H9 (cell line): Measurements from ENCODE around the gene SIAH2. TPM values are rescaled to one million over a fixed set of nuclear protein-coding genes. Genes with fewer than 3 reads are reported as not detected.

Source experiments
- DNase-seq: peaks from one replicate; pipeline ENCODE4 v3.0.0-alpha.2; 2017
- H2AFZ ChIP-seq: one replicate; pipeline ENCODE4 v1.6.1; 2013; ENCODE audit warnings: mild to moderate bottlenecking, low read length, control low read depth, moderate library complexity
- H2AK5ac ChIP-seq: 2 replicates; pipeline ENCODE4 v1.6.1; 2013; ENCODE audit warnings: low read length, control low read depth, mixed read lengths; ENCODE audit not compliant: insufficient read length
- H2BK120ac ChIP-seq: one replicate; pipeline ENCODE4 v1.6.1; 2013; ENCODE audit warnings: low read depth, mild to moderate bottlenecking, low read length, control low read depth, inconsistent platforms; ENCODE audit not compliant: poor library complexity, severe bottlenecking
- H2BK12ac ChIP-seq: 2 replicates; pipeline ENCODE4 v1.6.1; 2013; ENCODE audit warnings: low read length, control low read depth, mixed read lengths, low read depth; ENCODE audit not compliant: insufficient read length
- H2BK15ac ChIP-seq: 2 replicates; pipeline ENCODE4 v1.6.1; 2013; ENCODE audit warnings: low read depth, low read length, control low read depth
- H2BK20ac ChIP-seq: one replicate; pipeline ENCODE4 v1.6.1; 2013; ENCODE audit warnings: low read depth, mild to moderate bottlenecking, low read length, control low read depth, inconsistent platforms; ENCODE audit not compliant: poor library complexity, severe bottlenecking
- H2BK5ac ChIP-seq: 2 replicates; pipeline ENCODE4 v1.6.1; 2013; ENCODE audit warnings: low read length, control low read depth, mixed read lengths; ENCODE audit not compliant: insufficient read length
- H3K14ac ChIP-seq: 2 replicates; pipeline ENCODE4 v1.6.1; 2013; ENCODE audit warnings: low read length, control low read depth; ENCODE audit not compliant: insufficient read depth
- H3K18ac ChIP-seq: 2 replicates; pipeline ENCODE4 v1.6.1; 2013; ENCODE audit warnings: low read depth, mild to moderate bottlenecking, mixed read lengths, low read length, control low read depth; ENCODE audit not compliant: insufficient read length
- H3K23ac ChIP-seq: 2 replicates; pipeline ENCODE4 v1.6.1; 2013; ENCODE audit warnings: low read length, control low read depth, mixed read lengths, low read depth; ENCODE audit not compliant: insufficient read length
- H3K23me2 ChIP-seq: 2 replicates; pipeline ENCODE4 v1.6.1; 2013; ENCODE audit warnings: low read depth, mild to moderate bottlenecking, mixed read lengths, low read length, control low read depth; ENCODE audit not compliant: insufficient read length, poor library complexity, severe bottlenecking
- H3K27ac ChIP-seq: 2 replicates; pipeline ENCODE4 v1.5.1; 2013; ENCODE audit warnings: low read length, control low read depth, mixed read lengths, low read depth; ENCODE audit not compliant: insufficient read length
- H3K27me3 ChIP-seq: 2 replicates; pipeline ENCODE4 v1.6.1; 2013; ENCODE audit warnings: low read length, control low read depth, inconsistent platforms; ENCODE audit not compliant: insufficient read depth
- H3K4ac ChIP-seq: 2 replicates; pipeline ENCODE4 v1.6.1; 2013; ENCODE audit warnings: low read depth, mild to moderate bottlenecking, control low read depth, inconsistent platforms, low read length, moderate library complexity
- H3K4me1 ChIP-seq: 2 replicates; pipeline ENCODE4 v1.6.1; 2013; ENCODE audit warnings: low read length, control low read depth, inconsistent platforms; ENCODE audit not compliant: insufficient read depth
- H3K4me2 ChIP-seq: 2 replicates; pipeline ENCODE4 v1.6.1; 2013; ENCODE audit warnings: low read length, control low read depth, mixed read lengths; ENCODE audit not compliant: insufficient read length, insufficient read depth
- H3K56ac ChIP-seq: 2 replicates; pipeline ENCODE4 v1.6.1; 2013; ENCODE audit warnings: low read depth, mild to moderate bottlenecking, mixed read lengths, low read length, control low read depth; ENCODE audit not compliant: insufficient read length
- H3K79me1 ChIP-seq: 2 replicates; pipeline ENCODE4 v1.6.1; 2013; ENCODE audit warnings: low read depth, mild to moderate bottlenecking, moderate library complexity, low read length, control low read depth, inconsistent platforms; ENCODE audit not compliant: insufficient read depth, poor library complexity, severe bottlenecking
- H3K79me2 ChIP-seq: 2 replicates; pipeline ENCODE4 v1.6.1; 2013; ENCODE audit warnings: low read length, control low read depth, inconsistent platforms; ENCODE audit not compliant: insufficient read depth
- H3K9ac ChIP-seq: 2 replicates; pipeline ENCODE4 v1.6.1; 2013; ENCODE audit warnings: low read length, control low read depth, mixed read lengths; ENCODE audit not compliant: insufficient read length; ENCODE audit errors: extremely low read depth
- H3K9me3 ChIP-seq: one replicate; pipeline ENCODE4 v1.6.1; 2013; ENCODE audit warnings: low read depth, low read length, inconsistent platforms; ENCODE audit not compliant: control insufficient read depth
- H3T11ph ChIP-seq: one replicate; pipeline ENCODE4 v1.6.1; 2013; ENCODE audit warnings: mild to moderate bottlenecking, low read length, control low read depth, inconsistent platforms
- H4K20me1 ChIP-seq: one replicate; pipeline ENCODE4 v1.6.1; 2013; ENCODE audit not compliant: control insufficient read depth, insufficient read length, insufficient read depth
- H4K5ac ChIP-seq: 2 replicates; pipeline ENCODE4 v1.6.1; 2013; ENCODE audit warnings: low read depth, mild to moderate bottlenecking, mixed read lengths, low read length, control low read depth; ENCODE audit not compliant: insufficient read length
- H4K8ac ChIP-seq: replicated peaks from 2 replicates; pipeline ENCODE4 v1.6.1; 2013; ENCODE audit warnings: low read length, control low read depth, mixed read lengths, low read depth; ENCODE audit not compliant: insufficient read length
- H4K91ac ChIP-seq: 2 replicates; pipeline ENCODE4 v1.6.1; 2013; ENCODE audit warnings: low read depth, mild to moderate bottlenecking, moderate library complexity, mixed read lengths, low read length, control low read depth; ENCODE audit not compliant: insufficient read length
- H3K27ac Mint-ChIP-seq, 3 experiments: 2 replicates in 2 of 3; 3 replicates in 1 of 3; pipeline ENCODE4 v1.8.0; 2020 to 2021; ENCODE audit warnings: mixed read lengths in 3 of 3, mild to moderate bottlenecking in 1 of 3, moderate library complexity in 1 of 3
- H3K27me3 Mint-ChIP-seq: 2 replicates; pipeline ENCODE4 v1.8.0; 2021; ENCODE audit warnings: low read depth, mild to moderate bottlenecking, moderate library complexity, mixed read lengths
- H3K36me3 Mint-ChIP-seq, 3 experiments: 2 replicates in 2 of 3; 3 replicates in 1 of 3; pipeline ENCODE4 v1.8.0; 2020 to 2021; ENCODE audit warnings: low read depth in 3 of 3, mixed read lengths in 3 of 3; ENCODE audit not compliant: insufficient read depth in 1 of 3
- H3K4me1 Mint-ChIP-seq, 2 experiments: 2 replicates each; pipeline ENCODE4 v1.8.0; 2020; ENCODE audit warnings: mixed read lengths in 2 of 2
- H3K4me3 Mint-ChIP-seq, 2 experiments: 2 replicates in 1 of 2; 3 replicates in 1 of 2; pipeline ENCODE4 v1.8.0; 2020 to 2021; ENCODE audit warnings: mild to moderate bottlenecking in 2 of 2, mixed read lengths in 2 of 2, moderate library complexity in 1 of 2
- H3K9me3 Mint-ChIP-seq, 2 experiments: 2 replicates in 1 of 2; 3 replicates in 1 of 2; pipeline ENCODE4 v1.8.0; 2020; ENCODE audit warnings: mild to moderate bottlenecking in 2 of 2, mixed read lengths in 2 of 2, moderate library complexity in 1 of 2
- WGBS: extraction: QIAGEN DNeasy Blood & Tissue Kit; methylation state at CpG from one replicate; pipeline ENCODE4 v1.1.7; 2013; ENCODE audit warnings: missing lambda C conversion rate, low lambda C conversion rate, mixed read lengths; ENCODE audit not compliant: insufficient read length; ENCODE audit errors: extremely low coverage; 5-methylcytosine and 5-hydroxymethylcytosine counted together
- total RNA-seq: library from RNA; stranded (reverse); gene quantifications from 2 replicates; pipeline ENCODE4 v1.2.1, GENCODE V29; 2021
- TF ChIP-seq, protein P1 (sequence below): fragments of 200-600 bp; sonication (generic); conservative IDR thresholded peaks from 3 replicates; pipeline ENCODE4 v1.8.0; 2021; ENCODE audit warnings: antibody characterized with exemption, mild to moderate bottlenecking

The SIAH2 gene
- total RNA-seq, 1 experiment from 2014 or later: 17.4 TPM

DNA sequence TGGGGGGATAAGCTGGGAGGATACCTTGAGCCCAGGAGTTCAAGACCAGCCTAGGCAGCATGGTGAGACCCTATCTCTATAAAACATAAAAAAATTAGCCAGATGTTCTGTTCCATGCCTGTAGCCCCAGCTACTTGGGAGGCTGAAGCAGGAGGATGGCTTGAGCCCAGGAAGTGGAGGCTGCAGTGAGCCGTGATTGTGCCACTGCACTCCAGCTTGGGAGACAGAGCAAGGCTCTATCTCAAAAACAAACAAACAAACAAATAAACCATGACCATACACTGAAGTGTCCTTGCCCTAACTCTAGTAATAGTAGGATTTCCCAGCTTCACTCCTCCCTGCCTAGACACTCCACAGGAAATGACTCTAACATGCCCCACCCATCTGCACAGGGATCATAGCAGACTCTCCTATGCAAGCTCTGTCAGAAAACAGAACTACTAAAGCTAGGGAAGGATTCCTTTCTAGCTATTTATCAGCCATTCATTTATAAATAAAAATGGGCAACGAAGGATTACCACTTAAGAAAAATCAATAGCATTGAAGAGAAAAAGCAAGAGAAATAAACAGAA is 63.8 kb downstream of the SIAH2 start:
- Histone ChIP-seq H2BK5ac (no peak overlapping the region), H3K79me1 (no peaks in the 10 kb centered on the region), H4K5ac (no peak overlapping the region), H4K20me1 (no peaks in the 10 kb centered on the region), H2BK120ac (no peak overlapping the region), H3K23ac (no peak overlapping the region), H3T11ph (no peak overlapping the region), H3K23me2 (peaks cover 7% of the 10 kb centered on the region), H2AK5ac (no peak overlapping the region), H2AFZ (no peak overlapping the region), H4K91ac (no peak overlapping the region), H3K14ac (no peak overlapping the region), H3K79me2 (no peaks in the 10 kb centered on the region), H3K27me3 (no peaks in the 10 kb centered on the region), H2BK12ac (no peak overlapping the region), H3K4ac (no peak overlapping the region), H2BK20ac (no peak overlapping the region), H3K4me1 (no peaks in the 10 kb centered on the region), H2BK15ac (no peak overlapping the region), H4K8ac (no peak overlapping the region), H3K4me2 (no peak overlapping the region), H3K56ac (no peak overlapping the region), H3K9me3 (peaks cover 6% of the 10 kb centered on the region), H3K9ac (no peak overlapping the region), H3K27ac (no peak overlapping the region), H3K18ac (no peak overlapping the region)
- Mint-ChIP-seq H3K27ac (no peak overlapping the region), H3K4me1 (peaks cover 2 to 3% of the 10 kb centered on the region in 2 experiments; a peak in 1 of 4 replicates), H3K9me3 (peaks cover 12 to 15% of the 10 kb centered on the region in 2 experiments), H3K4me3 (no peak overlapping the region), H3K27me3 (peaks cover 7% of the 10 kb centered on the region), H3K36me3 (peaks cover 3 to 5% (median 4%) of the 10 kb centered on the region in 3 experiments; a peak in 5 of 7 replicates)
- DNase-seq: no peak
- WGBS: no CpG with 5 or more reads among the region's 2 CpGs
- TF ChIP-seq, protein P1, sequence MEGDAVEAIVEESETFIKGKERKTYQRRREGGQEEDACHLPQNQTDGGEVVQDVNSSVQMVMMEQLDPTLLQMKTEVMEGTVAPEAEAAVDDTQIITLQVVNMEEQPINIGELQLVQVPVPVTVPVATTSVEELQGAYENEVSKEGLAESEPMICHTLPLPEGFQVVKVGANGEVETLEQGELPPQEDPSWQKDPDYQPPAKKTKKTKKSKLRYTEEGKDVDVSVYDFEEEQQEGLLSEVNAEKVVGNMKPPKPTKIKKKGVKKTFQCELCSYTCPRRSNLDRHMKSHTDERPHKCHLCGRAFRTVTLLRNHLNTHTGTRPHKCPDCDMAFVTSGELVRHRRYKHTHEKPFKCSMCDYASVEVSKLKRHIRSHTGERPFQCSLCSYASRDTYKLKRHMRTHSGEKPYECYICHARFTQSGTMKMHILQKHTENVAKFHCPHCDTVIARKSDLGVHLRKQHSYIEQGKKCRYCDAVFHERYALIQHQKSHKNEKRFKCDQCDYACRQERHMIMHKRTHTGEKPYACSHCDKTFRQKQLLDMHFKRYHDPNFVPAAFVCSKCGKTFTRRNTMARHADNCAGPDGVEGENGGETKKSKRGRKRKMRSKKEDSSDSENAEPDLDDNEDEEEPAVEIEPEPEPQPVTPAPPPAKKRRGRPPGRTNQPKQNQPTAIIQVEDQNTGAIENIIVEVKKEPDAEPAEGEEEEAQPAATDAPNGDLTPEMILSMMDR: no peak
